Thymus (tissue), 11 donors: ENCODE measurements around the gene ABCA2. TPM values are rescaled to one million over a fixed set of nuclear protein-coding genes. Genes with fewer than 3 reads are reported as not detected.
"Not testable (repeated sequence)": the region's sequence is repeated elsewhere in the genome, so short reads cannot be mapped to it uniquely, and the experiment has no call there.

ENCODE experiments used
- DNase-seq, 9 donors: peaks; one replicate each; pipeline ENCODE4 v3.0.0-alpha.2; 2013; ENCODE audit warnings: low spot score in 9 of 9, low read depth in 6 of 9, missing footprints in 1 of 9
- H3K27ac ChIP-seq, 2 donors: one replicate each; pipeline ENCODE4 v1.5.1; 2013; ENCODE audit warnings: control low read depth in 1 of 2, low read depth in 1 of 2, low read length in 1 of 2, mild to moderate bottlenecking in 1 of 2, moderate library complexity in 1 of 2
- H3K27me3 ChIP-seq, 2 donors: one replicate each; pipeline ENCODE4 v1.5.1; 2013; ENCODE audit warnings: low read length in 1 of 2; ENCODE audit not compliant: control insufficient read depth in 2 of 2, insufficient read depth in 1 of 2
- H3K36me3 ChIP-seq, 2 donors: one replicate each; pipeline ENCODE4 v1.5.1; 2013; ENCODE audit warnings: low read length in 1 of 2, mild to moderate bottlenecking in 1 of 2, moderate library complexity in 1 of 2; ENCODE audit not compliant: control insufficient read depth in 2 of 2, insufficient read depth in 2 of 2
- H3K4me1 ChIP-seq, 2 donors: one replicate each; pipeline ENCODE4 v1.5.1; 2013; ENCODE audit warnings: low read length in 2 of 2; ENCODE audit not compliant: control insufficient read depth in 2 of 2, insufficient read depth in 2 of 2
- H3K4me3 ChIP-seq, 2 donors: one replicate each; pipeline ENCODE4 v1.5.1; 2013; ENCODE audit warnings: low read length in 2 of 2, control low read depth in 1 of 2, mild to moderate bottlenecking in 1 of 2
- H3K9me3 ChIP-seq, 2 donors: one replicate each; pipeline ENCODE4 v1.5.1; 2013; ENCODE audit warnings: low read length in 1 of 2, mild to moderate bottlenecking in 1 of 2; ENCODE audit not compliant: control insufficient read depth in 2 of 2, insufficient read depth in 1 of 2
- WGBS: extraction: QIAGEN DNeasy Blood & Tissue Kit; methylation state at CpG from one replicate; pipeline ENCODE4 v1.1.7; 2013; 5-methylcytosine and 5-hydroxymethylcytosine counted together
- polyA plus RNA-seq: library from polyadenylated mRNA; stranded (reverse); fragments of 200-250 nt; gene quantifications from one replicate; pipeline ENCODE4 v1.2.3, GENCODE V29; 2013
- total RNA-seq: library from RNA; stranded (reverse); fragments of 120-200 nt; gene quantifications from one replicate; pipeline ENCODE4 v1.2.4, GENCODE V29; 2013
- donor health status: healthy.

The ABCA2 gene
- total and polyA plus RNA-seq, 2 donors, result 4.2 to 37.3 TPM

DNA sequence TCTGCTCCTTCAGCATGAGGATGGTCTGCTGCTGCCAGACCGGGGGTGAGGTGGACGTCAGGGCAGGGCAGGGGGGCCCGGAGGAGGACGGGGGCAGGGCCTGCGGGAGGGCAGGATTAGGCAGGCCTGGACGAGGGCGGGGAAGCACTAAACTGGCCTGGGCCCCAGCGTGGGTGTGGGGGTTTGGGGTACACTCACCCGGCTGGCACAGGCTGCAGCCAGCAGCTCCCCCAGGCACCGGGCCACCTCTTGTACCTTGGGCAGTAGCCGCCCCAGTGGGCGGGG, 36.8 kb upstream of the ABCA2 start:
- 96% methylated on average over 12 of the region's 12 CpGs for WGBS
- H3K27ac ChIP-seq, result no peak overlapping the region
- DNase-seq, result no peak
- H3K4me3 ChIP-seq, result no peak overlapping the region
- H3K36me3 ChIP-seq, result peaks cover 0 to 8% of the 10 kb centered on the region in 2 donors
- peaks cover 10 to 14% of the 10 kb centered on the region in 2 donors for H3K27me3 ChIP-seq
- no peaks in the 10 kb centered on the region for H3K9me3 ChIP-seq
- H3K4me1 ChIP-seq, result peaks cover 14 to 20% of the 10 kb centered on the region in 2 donors

DNA sequence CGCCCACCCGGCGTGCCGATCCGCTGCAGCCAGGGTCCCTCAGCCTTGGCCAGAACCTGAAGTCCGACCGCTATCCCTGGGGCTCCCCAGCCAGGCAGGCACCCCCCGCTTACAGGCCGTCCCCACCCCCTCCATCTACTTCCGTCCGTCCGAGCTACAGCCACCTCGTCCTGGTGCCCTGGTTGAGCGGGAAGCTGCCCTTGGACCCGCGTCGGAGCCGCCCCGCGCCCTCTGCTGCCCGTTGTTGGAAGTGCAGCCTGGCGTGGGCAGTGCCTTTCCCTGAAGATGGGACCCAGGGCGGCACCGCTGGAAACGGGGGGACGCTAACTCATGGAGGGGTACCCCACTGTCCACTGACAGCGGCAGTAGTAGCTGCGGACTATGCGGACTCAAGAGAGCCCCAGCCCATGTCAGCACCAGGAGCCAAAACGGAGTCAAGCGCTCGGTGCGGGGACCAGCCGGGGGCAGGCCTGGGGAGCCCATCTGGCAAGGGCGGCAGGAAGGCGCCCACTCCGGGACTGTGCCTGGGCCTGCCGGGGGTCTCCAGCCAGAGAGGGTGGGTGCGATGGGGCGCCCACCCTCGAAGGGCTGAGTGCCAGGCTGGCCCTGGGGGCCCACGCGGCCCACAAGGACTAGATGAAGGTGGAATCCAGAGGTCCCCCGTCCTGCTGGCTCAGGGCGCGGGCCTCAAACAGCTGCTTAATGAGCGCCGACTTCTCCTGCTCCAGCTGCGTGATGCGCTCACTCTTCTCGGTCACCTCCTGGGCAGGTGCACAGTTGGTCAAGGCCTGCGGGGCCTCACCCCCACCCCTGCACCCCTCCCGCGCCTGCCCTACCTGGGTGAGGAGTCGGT, 36.2 kb upstream of the ABCA2 start:
- peaks cover 5 to 9% of the 10 kb centered on the region in 2 donors for H3K27me3 ChIP-seq
- H3K4me3 ChIP-seq, result no peak overlapping the region
- peak in 2 of 9 donors; percentile 40 to 49 for DNase-seq
- H3K9me3 ChIP-seq, result no peaks in the 10 kb centered on the region
- peaks cover 8 to 16% of the 10 kb centered on the region in 2 donors for H3K4me1 ChIP-seq
- WGBS, result 68% methylated on average over 55 of the region's 55 CpGs
- H3K36me3 ChIP-seq, result peaks cover 0 to 8% of the 10 kb centered on the region in 2 donors
- no peak overlapping the region for H3K27ac ChIP-seq

DNA sequence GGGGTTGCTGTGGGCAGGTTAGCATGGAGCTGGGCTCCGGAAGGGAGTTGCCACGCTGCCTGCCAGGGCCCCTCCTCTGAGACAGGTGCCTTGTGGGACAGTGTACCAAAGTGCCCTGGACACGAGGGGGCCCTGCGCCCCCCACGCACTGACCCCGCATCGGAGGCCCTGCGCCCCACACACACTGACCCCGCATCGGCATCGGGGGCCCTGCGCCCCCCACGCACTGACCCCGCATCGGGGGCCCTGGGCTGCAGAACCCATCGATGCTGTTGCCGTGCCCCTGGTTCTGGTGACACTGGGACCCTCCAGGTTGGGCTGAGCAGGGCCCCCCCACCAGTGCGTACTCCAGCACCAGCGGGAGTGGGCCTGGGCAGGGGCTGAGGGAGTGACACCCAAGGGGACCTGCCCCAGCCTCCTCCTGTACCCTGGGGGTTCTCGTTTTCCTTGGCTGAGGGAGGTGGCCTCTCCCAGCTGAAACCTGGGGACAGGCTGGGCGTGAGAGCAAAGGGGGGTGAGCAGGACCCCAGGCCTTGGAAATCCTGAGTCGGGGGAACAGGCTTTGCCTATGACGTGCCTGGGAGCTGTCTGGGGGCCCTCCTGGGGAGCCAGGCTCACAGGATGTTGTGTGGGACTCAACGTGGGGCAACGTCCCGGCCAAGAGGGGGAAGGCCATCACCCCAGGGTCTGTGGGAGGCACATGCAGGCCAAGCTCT, 35.4 kb upstream of the ABCA2 start:
- Histone ChIP-seq H3K27me3 (peaks cover 0 to 6% of the 10 kb centered on the region in 2 donors), H3K4me3 (no peak overlapping the region), H3K9me3 (no peaks in the 10 kb centered on the region), H3K36me3 (peaks cover 0 to 8% of the 10 kb centered on the region in 2 donors), H3K4me1 (peaks cover under 1 to 8% of the 10 kb centered on the region in 2 donors), H3K27ac (no peak overlapping the region)
- no peak for DNase-seq
- WGBS, result 92% methylated on average over 26 of the region's 26 CpGs

DNA sequence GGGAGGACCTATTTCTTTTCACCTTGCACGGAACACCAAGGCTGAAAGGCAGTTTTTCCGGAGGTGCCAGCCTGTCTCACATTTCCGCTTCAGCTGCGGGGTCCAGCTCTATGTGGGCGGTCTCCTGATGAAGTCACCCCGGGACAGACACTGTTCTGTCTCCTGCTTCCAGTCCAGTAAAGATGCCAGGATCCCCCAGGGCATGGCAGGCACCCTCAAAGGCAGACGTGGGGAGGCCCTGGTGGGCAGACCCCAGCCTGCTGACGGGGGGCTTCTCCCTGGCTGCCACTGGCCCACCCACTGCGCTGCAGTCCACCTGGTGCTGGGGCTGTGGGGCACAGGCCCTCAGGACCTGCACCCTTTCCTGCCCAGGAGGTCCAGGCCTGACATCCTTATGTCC, 34.8 kb upstream of the ABCA2 start:
- not testable (repeated sequence) for DNase-seq, H3K36me3 ChIP-seq, H3K27me3 ChIP-seq, H3K9me3 ChIP-seq, H3K27ac ChIP-seq, H3K4me1 ChIP-seq, H3K4me3 ChIP-seq
- 92% methylated on average over 9 of the region's 9 CpGs for WGBS

DNA sequence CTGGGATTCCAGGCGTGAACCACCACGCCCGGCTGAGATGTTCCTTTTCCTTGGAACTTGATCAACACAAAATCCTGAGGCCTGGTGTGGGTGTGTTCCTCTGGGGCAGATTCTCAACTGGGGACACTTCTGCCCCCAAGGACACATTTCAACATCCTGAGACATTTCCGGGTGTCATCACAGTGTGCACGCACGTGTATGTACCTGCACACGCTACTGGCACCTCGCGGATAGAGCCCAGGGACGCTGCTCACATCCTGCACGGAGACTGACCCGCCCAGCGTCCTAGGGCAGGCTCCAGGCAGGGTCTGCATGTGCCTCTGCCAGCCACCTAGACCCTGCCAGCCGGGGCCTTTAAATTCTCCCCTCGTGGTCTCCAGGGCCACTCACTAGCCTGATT, 34.3 kb upstream of the ABCA2 start:
- H3K27ac ChIP-seq, result no peak overlapping the region
- H3K36me3 ChIP-seq, result peaks cover 0 to 8% of the 10 kb centered on the region in 2 donors
- H3K4me1 ChIP-seq, result no peaks in the 10 kb centered on the region
- no peaks in the 10 kb centered on the region for H3K9me3 ChIP-seq
- no peak overlapping the region for H3K4me3 ChIP-seq
- H3K27me3 ChIP-seq, result peaks cover 0 to 11% of the 10 kb centered on the region in 2 donors
- no peak for DNase-seq
- 94% methylated on average over 15 of the region's 15 CpGs for WGBS

DNA sequence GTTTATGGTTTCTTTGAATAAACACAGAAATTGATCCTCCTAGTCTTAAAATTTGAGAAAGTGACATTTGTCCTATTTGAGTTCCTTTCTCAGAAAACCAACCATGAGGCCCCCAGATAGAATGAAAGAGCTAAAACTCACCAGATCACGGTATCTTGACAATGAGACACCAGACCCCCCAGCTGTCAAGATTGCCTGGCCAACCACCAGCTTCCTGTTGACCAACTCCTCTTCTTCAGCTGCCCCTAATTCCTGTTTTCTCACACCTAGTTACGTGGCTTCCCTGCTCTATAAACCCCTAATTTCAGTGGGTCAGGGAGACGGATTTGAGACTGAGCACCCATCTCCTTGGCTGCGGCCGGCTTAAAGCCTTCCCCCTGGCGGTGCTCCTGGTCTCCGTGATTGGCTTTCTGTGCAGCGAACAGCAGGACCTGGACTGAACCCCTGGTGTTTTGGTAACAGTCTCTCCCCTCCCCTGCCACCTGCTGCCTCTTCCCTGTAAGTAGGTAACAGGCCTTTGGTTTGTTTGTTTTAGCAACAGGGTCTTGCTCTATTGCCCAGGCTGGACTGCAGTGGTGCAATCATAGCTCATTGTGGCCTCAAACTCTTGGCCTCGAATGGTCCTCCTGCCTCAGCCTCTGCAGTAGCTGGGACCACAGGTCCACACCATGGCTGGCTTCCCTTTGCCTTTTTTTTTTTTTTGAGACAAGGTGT, 30.6 kb upstream of the ABCA2 start:
- H3K9me3 ChIP-seq, result no peaks in the 10 kb centered on the region
- H3K4me3 ChIP-seq, result no peak overlapping the region
- no peak for DNase-seq
- peaks cover 18 to 43% of the 10 kb centered on the region in 2 donors for H3K27me3 ChIP-seq
- no peaks in the 10 kb centered on the region for H3K36me3 ChIP-seq
- peaks cover 0 to 6% of the 10 kb centered on the region in 2 donors for H3K4me1 ChIP-seq
- WGBS, result 84% methylated on average over 9 of the region's 9 CpGs
- H3K27ac ChIP-seq, result no peak overlapping the region

DNA sequence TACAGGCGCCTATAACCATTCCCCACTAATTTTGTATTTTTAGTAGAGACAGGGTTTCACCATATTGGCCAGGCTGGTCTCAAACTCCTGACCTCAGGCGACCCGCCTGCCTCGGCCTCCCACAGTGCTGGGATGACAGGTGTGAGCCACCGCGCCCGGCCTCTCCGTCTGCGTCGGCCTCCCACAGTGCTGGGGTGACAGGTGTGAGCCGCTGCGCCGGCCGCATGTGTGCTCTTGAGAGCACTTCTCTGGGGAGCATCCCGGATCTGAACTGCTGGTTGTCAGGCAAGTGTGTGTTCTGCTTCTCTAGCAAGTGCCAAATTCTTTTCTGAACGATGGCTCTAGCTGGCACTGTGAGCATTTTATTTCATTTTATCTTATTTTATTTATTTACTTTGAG, 29.5 kb upstream of the ABCA2 start:
- Histone ChIP-seq H3K9me3 (no peaks in the 10 kb centered on the region), H3K4me1 (peaks cover 0 to 9% of the 10 kb centered on the region in 2 donors), H3K27ac (no peak overlapping the region), H3K27me3 (peaks cover 28 to 54% of the 10 kb centered on the region in 2 donors), H3K4me3 (no peak overlapping the region), H3K36me3 (no peaks in the 10 kb centered on the region)
- no peak for DNase-seq
- WGBS, result 92% methylated on average over 16 of the region's 16 CpGs

DNA sequence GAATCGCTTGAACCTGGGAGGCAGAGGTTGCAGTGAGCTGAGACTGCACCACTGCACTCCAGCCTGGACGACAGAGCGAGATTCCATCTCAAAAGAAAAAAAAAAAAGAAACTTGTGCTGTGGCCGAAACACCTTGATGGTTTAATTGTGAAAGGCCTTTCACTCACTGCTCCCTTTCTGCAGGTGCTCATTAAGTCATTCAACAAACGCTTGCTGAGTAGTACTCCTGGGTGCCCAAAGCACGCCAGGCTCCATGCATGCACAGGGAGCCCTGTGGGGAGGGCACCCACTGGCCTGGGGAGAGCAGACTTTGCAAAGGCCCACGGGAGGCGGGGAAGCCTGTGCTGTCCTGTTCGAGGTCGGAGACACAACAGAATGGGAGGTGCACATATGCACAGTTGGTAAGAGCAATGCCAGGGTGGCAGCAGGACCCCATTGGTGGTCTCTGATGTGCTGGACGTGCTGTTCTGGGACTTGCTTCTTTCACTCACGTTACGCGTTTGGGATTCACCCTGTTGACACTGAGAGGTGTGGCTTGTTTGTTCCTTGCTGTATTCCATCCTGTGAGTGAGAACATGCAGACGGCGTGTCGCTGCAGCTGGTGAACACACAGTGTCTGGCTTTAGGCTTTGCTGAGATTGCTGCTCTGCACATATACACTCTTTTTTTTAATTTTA, 28.8 kb upstream of the ABCA2 start:
- no peaks in the 10 kb centered on the region for H3K36me3 ChIP-seq
- peaks cover 0 to 9% of the 10 kb centered on the region in 2 donors for H3K4me1 ChIP-seq
- WGBS, result 96% methylated on average over 17 of the region's 17 CpGs
- H3K27ac ChIP-seq, result no peak overlapping the region
- H3K27me3 ChIP-seq, result peaks cover 34 to 61% of the 10 kb centered on the region in 2 donors
- no peak overlapping the region for H3K4me3 ChIP-seq
- H3K9me3 ChIP-seq, result no peaks in the 10 kb centered on the region
- DNase-seq, result no peak
